ENCODE results near the gene PIWIL4. TPM values are rescaled to one million over a fixed set of nuclear protein-coding genes. Genes with fewer than 3 reads are reported as not detected.

PIWIL4 gene
- total RNA-seq, 1 experiment from 2014 or later = not detected

DNA sequence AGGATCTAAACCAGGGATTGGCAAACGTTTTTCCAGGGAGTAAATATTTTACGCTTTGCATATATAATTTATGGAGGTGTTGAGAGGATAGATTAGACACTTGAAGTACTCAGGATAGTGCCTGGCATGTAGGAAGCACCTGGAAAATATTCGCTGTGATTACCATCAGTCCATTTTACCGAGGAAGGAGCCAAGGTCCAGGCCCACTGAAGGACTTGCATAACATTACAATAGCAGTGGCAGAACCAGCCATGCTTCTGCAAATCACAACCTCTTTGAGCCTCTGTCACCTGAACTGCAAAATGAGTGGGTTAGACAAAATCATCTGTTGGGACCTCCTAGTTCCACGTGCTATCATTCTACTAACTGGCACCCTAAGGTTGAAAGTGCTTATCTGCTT is 18.0 kb upstream of the PIWIL4 start:
- Histone ChIP-seq H3K23ac (ENCODE audit: insufficient read length, low read depth, low read length) (no peak overlapping the region), H4K5ac (ENCODE audit: insufficient read length, low read depth, low read length) (no peak overlapping the region), H4K91ac (ENCODE audit: insufficient read length, low read depth, low read length) (no peak overlapping the region), H3K14ac (ENCODE audit: insufficient read depth, low read length) (no peak overlapping the region), H3K9me3 (ENCODE audit: control insufficient read depth, low read depth, low read length) (no peaks in the 10 kb centered on the region), H2BK20ac (ENCODE audit: low read depth, low read length, poor library complexity, severe bottlenecking) (no peak overlapping the region), H3K4ac (ENCODE audit: low read depth, low read length) (no peak overlapping the region), H3K56ac (ENCODE audit: insufficient read length, low read depth, low read length) (no peak overlapping the region), H3K27ac (ENCODE audit: insufficient read length, low read depth, low read length) (no peak overlapping the region), H4K20me1 (ENCODE audit: control insufficient read depth, insufficient read depth, insufficient read length) (no peaks in the 10 kb centered on the region), H4K8ac (replicated peaks; ENCODE audit: insufficient read length, low read depth, low read length) (no peak overlapping the region), H3K9ac (ENCODE audit: extremely low read depth, insufficient read length, low read length) (no peak overlapping the region), H2BK15ac (ENCODE audit: low read depth, low read length) (no peak overlapping the region), H2BK12ac (ENCODE audit: insufficient read length, low read depth, low read length) (no peak overlapping the region), H3K27me3 (ENCODE audit: insufficient read depth, low read length) (peaks cover 9% of the 10 kb centered on the region; the same call in 1 of the 2 replicates), H2AK5ac (ENCODE audit: insufficient read length, low read length) (no peak overlapping the region), H2BK5ac (ENCODE audit: insufficient read length, low read length) (no peak overlapping the region), H3K4me2 (ENCODE audit: insufficient read depth, insufficient read length, low read length) (no peak overlapping the region), H3K4me1 (ENCODE audit: insufficient read depth, low read length) (no peaks in the 10 kb centered on the region; the same call in none of the 2 replicates), H3K23me2 (ENCODE audit: insufficient read length, low read depth, low read length, poor library complexity, severe bottlenecking) (peaks cover 15% of the 10 kb centered on the region), H3T11ph (ENCODE audit: low read length) (no peak overlapping the region), H3K79me1 (ENCODE audit: insufficient read depth, low read depth, low read length, poor library complexity, severe bottlenecking) (no peaks in the 10 kb centered on the region), H3K79me2 (ENCODE audit: insufficient read depth, low read length) (peaks cover 2% of the 10 kb centered on the region; the same call in 1 of the 2 replicates), H2BK120ac (ENCODE audit: low read depth, low read length, poor library complexity, severe bottlenecking) (no peak overlapping the region), H2AFZ (ENCODE audit: low read length) (no peak overlapping the region), H3K18ac (ENCODE audit: insufficient read length, low read depth, low read length) (no peak overlapping the region)
- peaks cover 12% of the 10 kb centered on the region for H3K27me3 Mint-ChIP-seq (ENCODE audit: low read depth)
- TF ChIP-seq, protein P1, sequence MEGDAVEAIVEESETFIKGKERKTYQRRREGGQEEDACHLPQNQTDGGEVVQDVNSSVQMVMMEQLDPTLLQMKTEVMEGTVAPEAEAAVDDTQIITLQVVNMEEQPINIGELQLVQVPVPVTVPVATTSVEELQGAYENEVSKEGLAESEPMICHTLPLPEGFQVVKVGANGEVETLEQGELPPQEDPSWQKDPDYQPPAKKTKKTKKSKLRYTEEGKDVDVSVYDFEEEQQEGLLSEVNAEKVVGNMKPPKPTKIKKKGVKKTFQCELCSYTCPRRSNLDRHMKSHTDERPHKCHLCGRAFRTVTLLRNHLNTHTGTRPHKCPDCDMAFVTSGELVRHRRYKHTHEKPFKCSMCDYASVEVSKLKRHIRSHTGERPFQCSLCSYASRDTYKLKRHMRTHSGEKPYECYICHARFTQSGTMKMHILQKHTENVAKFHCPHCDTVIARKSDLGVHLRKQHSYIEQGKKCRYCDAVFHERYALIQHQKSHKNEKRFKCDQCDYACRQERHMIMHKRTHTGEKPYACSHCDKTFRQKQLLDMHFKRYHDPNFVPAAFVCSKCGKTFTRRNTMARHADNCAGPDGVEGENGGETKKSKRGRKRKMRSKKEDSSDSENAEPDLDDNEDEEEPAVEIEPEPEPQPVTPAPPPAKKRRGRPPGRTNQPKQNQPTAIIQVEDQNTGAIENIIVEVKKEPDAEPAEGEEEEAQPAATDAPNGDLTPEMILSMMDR (conservative IDR thresholded peaks at IDR 0.05) = no peak
- WGBS (ENCODE audit: extremely low coverage, insufficient read length, low lambda C conversion rate) = no CpG with 5 or more reads among the region's 5 CpGs
- no peak for DNase-seq
- H3K27ac Mint-ChIP-seq = no peak overlapping the region
- no peak overlapping the region for H3K4me3 Mint-ChIP-seq
- H3K4me1 Mint-ChIP-seq = peaks cover 13 to 20% of the 10 kb centered on the region in 2 experiments
- no peaks in the 10 kb centered on the region for H3K9me3 Mint-ChIP-seq
- peaks cover 0 to 5% (median 0%) of the 10 kb centered on the region in 3 experiments; a peak in 1 of 7 replicates for H3K36me3 Mint-ChIP-seq (ENCODE audit: insufficient read depth in 1 of 3, low read depth in 3 of 3)
